Neural cell (in vitro differentiated cells): ENCODE results near the gene TOR4A. TPM values are rescaled to one million over a fixed set of nuclear protein-coding genes. Genes with fewer than 3 reads are reported as not detected.

ENCODE experiments used
- H2AFZ ChIP-seq: fragments of 200-600, 300-800 bp; sonication (generic), shearing (Covaris generic); 2 replicates; pipeline ENCODE4 v1.6.0; 2014; ENCODE audit warnings: low read depth, mild to moderate bottlenecking, antibody characterized with exemption, low read length, moderate library complexity
- H3F3A ChIP-seq: fragments of 200-600 bp; shearing (Covaris generic); 2 replicates; pipeline ENCODE4 v1.6.1; 2016; ENCODE audit warnings: mild to moderate bottlenecking, moderate library complexity, mixed read lengths, antibody characterized with exemption, low read length; ENCODE audit not compliant: insufficient read depth, poor library complexity, severe bottlenecking
- H3K27ac ChIP-seq: fragments of 200-600, 300-800 bp; sonication (generic), shearing (Covaris generic); 2 replicates; pipeline ENCODE4 v1.5.1; 2014; ENCODE audit warnings: mild to moderate bottlenecking, low read length, moderate library complexity
- H3K27me3 ChIP-seq: fragments of 300-800, 200-600 bp; sonication (generic), shearing (Covaris generic); 2 replicates; pipeline ENCODE4 v1.6.0; 2014; ENCODE audit warnings: mild to moderate bottlenecking, low read depth, low read length, moderate library complexity; ENCODE audit not compliant: insufficient read depth
- H3K36me3 ChIP-seq: fragments of 300-800, 200-600 bp; sonication (generic), shearing (Covaris generic); 2 replicates; pipeline ENCODE4 v1.5.1; 2014; ENCODE audit warnings: mild to moderate bottlenecking, antibody characterized with exemption, low read length, moderate library complexity; ENCODE audit not compliant: insufficient read depth
- H3K4me2 ChIP-seq: fragments of 300-800, 200-600 bp; sonication (generic), shearing (Covaris generic); 2 replicates; pipeline ENCODE4 v1.6.0; 2014; ENCODE audit warnings: mild to moderate bottlenecking, low read length
- H3K4me3 ChIP-seq: fragments of 300-800, 200-600 bp; sonication (generic), shearing (Covaris generic); 2 replicates; pipeline ENCODE4 v1.5.1; 2014; ENCODE audit warnings: mild to moderate bottlenecking, low read length, moderate library complexity
- H3K79me2 ChIP-seq: fragments of 200-600 bp; shearing (Covaris generic); replicated peaks from 2 replicates; pipeline ENCODE4 v1.6.0; 2014; ENCODE audit warnings: mild to moderate bottlenecking, low read length, moderate library complexity; ENCODE audit not compliant: insufficient read depth
- H3K9ac ChIP-seq: fragments of 300-800, 200-600 bp; sonication (generic), shearing (Covaris generic); 2 replicates; pipeline ENCODE4 v1.6.1; 2016; ENCODE audit warnings: mild to moderate bottlenecking, low read length, mixed read lengths
- H3K9me2 ChIP-seq: fragments of 200-600 bp; shearing (Covaris generic); 2 replicates; pipeline ENCODE4 v1.6.1; 2016; ENCODE audit warnings: mild to moderate bottlenecking, low read length, mixed read lengths; ENCODE audit not compliant: insufficient read depth
- H3K9me3 ChIP-seq: fragments of 200-600, 300-800 bp; sonication (generic), shearing (Covaris generic); 2 replicates; pipeline ENCODE4 v1.6.1; 2016; ENCODE audit warnings: mild to moderate bottlenecking, mixed run types, low read length, moderate library complexity, mixed read lengths
- H4K20me1 ChIP-seq: fragments of 200-600 bp; shearing (Covaris generic); 2 replicates; pipeline ENCODE4 v1.6.1; 2016; ENCODE audit warnings: mild to moderate bottlenecking, mixed run types; ENCODE audit not compliant: insufficient read depth
- CTCF ChIP-seq: fragments of 450-650 bp; IDR thresholded peaks from 2 replicates; pipeline ENCODE4 v1.5.1; 2014; ENCODE audit warnings: antibody characterized with exemption, mild to moderate bottlenecking, moderate library complexity; ENCODE audit not compliant: poor library complexity, severe bottlenecking
- EP300 ChIP-seq: fragments of 450-650 bp; conservative IDR thresholded peaks from 2 replicates; pipeline ENCODE4 v1.6.1; 2014; ENCODE audit warnings: antibody characterized with exemption, mild to moderate bottlenecking, moderate library complexity; ENCODE audit not compliant: poor library complexity, severe bottlenecking
- EZH2 ChIP-seq: fragments of 200-600, 300-800 bp; shearing (Covaris generic), sonication (generic); IDR thresholded peaks from 2 replicates; pipeline ENCODE4 v1.6.1; 2014; ENCODE audit warnings: antibody characterized with exemption, low read length, borderline replicate concordance, mild to moderate bottlenecking; ENCODE audit not compliant: insufficient read depth, poor library complexity, severe bottlenecking
- MXI1 ChIP-seq: fragments of 450-650 bp; conservative IDR thresholded peaks from 2 replicates; pipeline ENCODE4 v1.6.1; 2014; ENCODE audit warnings: antibody characterized with exemption, mild to moderate bottlenecking; ENCODE audit not compliant: poor library complexity, severe bottlenecking
- POLR2AphosphoS5 ChIP-seq: IDR thresholded peaks from 2 replicates; pipeline ENCODE4 v1.6.1; 2012
- RAD21 ChIP-seq: fragments of 450-650 bp; conservative IDR thresholded peaks from 2 replicates; pipeline ENCODE4 v1.6.1; 2014; ENCODE audit warnings: antibody characterized with exemption, mild to moderate bottlenecking, moderate library complexity
- REST ChIP-seq: IDR thresholded peaks from 2 replicates; pipeline ENCODE4 v1.6.1; 2012; ENCODE audit warnings: borderline replicate concordance
- SMC3 ChIP-seq: fragments of 450-650 bp; conservative IDR thresholded peaks from 2 replicates; pipeline ENCODE4 v1.6.1; 2014; ENCODE audit warnings: antibody characterized with exemption, mild to moderate bottlenecking, moderate library complexity; ENCODE audit not compliant: poor library complexity
- TAF1 ChIP-seq: IDR thresholded peaks from 2 replicates; pipeline ENCODE4 v1.6.1; 2012; ENCODE audit warnings: low read depth
- polyA plus RNA-seq: library from polyadenylated mRNA; depleted of rRNA; stranded (reverse); fragments of >200 nt; gene quantifications from 2 replicates; pipeline ENCODE4 v1.2.3, GENCODE V29; 2014

Gene TOR4A
- polyA plus RNA-seq, 1 donor from 2014 or later = 0.50 TPM

GRCh38 chr9:137310189-137311052, 32.9 kb downstream of the TOR4A start:
- H2AFZ ChIP-seq = no peak overlapping the region
- no peaks in the 10 kb centered on the region for H3F3A ChIP-seq
- no peaks in the 10 kb centered on the region for H4K20me1 ChIP-seq
- H3K9me2 ChIP-seq = no peaks in the 10 kb centered on the region
- no peaks in the 10 kb centered on the region for H3K36me3 ChIP-seq
- TF ChIP-seq RAD21 (no peak), TAF1 (no peak), POLR2AphosphoS5 (no peak), EZH2 (no peak), MXI1 (no peak), REST (no peak), EP300 (no peak), CTCF (no peak), SMC3 (no peak)
- no peak overlapping the region for H3K9ac ChIP-seq
- no peaks in the 10 kb centered on the region for H3K9me3 ChIP-seq
- no peak overlapping the region for H3K4me2 ChIP-seq
- H3K79me2 ChIP-seq = no peaks in the 10 kb centered on the region
- H3K4me3 ChIP-seq = no peak overlapping the region
- no peaks in the 10 kb centered on the region for H3K27me3 ChIP-seq
- H3K27ac ChIP-seq = no peak overlapping the region

DNA sequence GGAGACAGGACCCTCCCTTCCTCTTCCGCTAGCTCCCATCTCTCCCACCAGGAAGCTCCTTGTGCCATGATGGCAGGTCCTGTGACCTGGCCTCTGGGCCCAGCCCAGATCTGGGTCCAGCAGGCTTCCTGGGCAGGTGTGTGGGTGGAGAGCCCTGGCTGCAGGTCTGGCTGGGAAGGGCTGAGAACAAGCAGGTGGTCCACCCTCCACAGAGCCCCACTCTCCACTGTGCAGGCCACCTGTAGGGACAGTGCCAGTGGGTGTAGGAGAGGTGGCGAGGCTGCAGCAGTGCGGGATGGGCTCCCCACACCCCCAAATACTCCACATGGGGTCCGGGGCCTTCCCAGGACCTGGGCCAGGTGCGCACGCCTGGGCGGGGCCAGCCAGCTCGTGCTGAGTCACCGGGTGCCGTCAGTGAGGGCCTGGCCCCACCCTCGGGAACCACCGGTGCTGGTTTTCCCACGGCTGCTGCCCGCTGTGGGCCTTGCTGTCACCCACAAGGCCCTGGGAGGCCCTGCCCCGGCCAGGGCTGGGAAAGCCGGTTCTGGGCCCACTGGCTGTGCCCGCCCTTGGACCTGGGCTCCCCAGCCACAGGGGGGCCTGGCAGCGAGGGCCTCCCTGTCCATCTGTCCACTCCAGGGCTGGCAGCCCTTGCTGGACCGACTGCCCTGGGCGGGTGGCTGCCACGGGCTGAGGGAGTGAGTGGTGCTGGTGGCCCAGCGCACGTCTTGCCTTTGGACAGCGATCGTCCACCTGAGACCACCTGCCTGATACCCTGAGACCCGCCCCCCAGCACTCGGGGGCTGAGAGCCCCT, 33.9 kb downstream of the TOR4A start:
- no peak overlapping the region for H2AFZ ChIP-seq
- H3K27me3 ChIP-seq = no peaks in the 10 kb centered on the region
- H3K9me3 ChIP-seq = no peaks in the 10 kb centered on the region
- no peak for TF ChIP-seq MXI1
- no peak overlapping the region for H3K27ac ChIP-seq
- H4K20me1 ChIP-seq = no peaks in the 10 kb centered on the region
- H3K4me2 ChIP-seq = no peak overlapping the region
- H3K4me3 ChIP-seq = no peak overlapping the region
- no peak overlapping the region for H3K9ac ChIP-seq
- no peaks in the 10 kb centered on the region for H3K79me2 ChIP-seq
- no peaks in the 10 kb centered on the region for H3K9me2 ChIP-seq
- H3K36me3 ChIP-seq = no peaks in the 10 kb centered on the region
- no peaks in the 10 kb centered on the region for H3F3A ChIP-seq
